Urinary bladder (tissue), 4 donors: ENCODE results near the gene PPP3CB. TPM values are rescaled to one million over a fixed set of nuclear protein-coding genes. Genes with fewer than 3 reads are reported as not detected.
"Not testable (repeated sequence)": the region's sequence is repeated elsewhere in the genome, so short reads cannot be mapped to it uniquely, and the experiment has no call there.

Source experiments
- DNase-seq: peaks from one replicate; pipeline ENCODE4 v3.0.0-alpha.2; 2015; ENCODE audit errors: extremely low spot score
- H3K27ac ChIP-seq: one replicate; pipeline ENCODE4 v1.5.1; 2013; ENCODE audit warnings: low read depth, mild to moderate bottlenecking, moderate library complexity
- H3K36me3 ChIP-seq: one replicate; pipeline ENCODE4 v1.6.1; 2013; ENCODE audit warnings: mild to moderate bottlenecking, moderate library complexity; ENCODE audit not compliant: insufficient read depth
- H3K4me1 ChIP-seq: one replicate; pipeline ENCODE4 v1.6.1; 2013; ENCODE audit warnings: mild to moderate bottlenecking, moderate library complexity; ENCODE audit not compliant: insufficient read depth
- H3K4me3 ChIP-seq: one replicate; pipeline ENCODE4 v1.5.1; 2013; ENCODE audit warnings: low read depth, low read length
- WGBS: extraction: QIAGEN DNeasy Blood & Tissue Kit; methylation state at CpG from one replicate; pipeline ENCODE4 v1.1.7; 2013; 5-methylcytosine and 5-hydroxymethylcytosine counted together
- polyA plus RNA-seq: library from polyadenylated mRNA; stranded (reverse); fragments of 200-250 nt; gene quantifications from one replicate; pipeline ENCODE4 v1.2.3, GENCODE V29; 2013
- small RNA-seq: library from RNA; depleted of rRNA; stranded (forward); fragments of <200 nt; gene quantifications from one replicate; pipeline ENCODE3, GENCODE V24; 2014
- total RNA-seq: library from RNA; depleted of rRNA; stranded (reverse); fragments of >200 nt; gene quantifications from one replicate; pipeline ENCODE4 v1.2.3, GENCODE V29; 2014
- donor health status: healthy with polysubstance abuse.
- donor health status: healthy.

The PPP3CB gene
- total and polyA plus RNA-seq, 2 donors, result 58.0 to 93.4 TPM

- Histone ChIP-seq H3K27ac (no peak overlapping the region), H3K4me1 (no peaks in the 10 kb centered on the region), H3K36me3 (peaks cover 1% of the 10 kb centered on the region), H3K4me3 (no peak overlapping the region)
- DNase-seq, result no peak
- 72% methylated on average over 4 of the region's 4 CpGs for WGBS
These were observed 96.8 kb downstream of the PPP3CB start for GRCh38 chr10:73399063-73399462.

GRCh38 chr10:73398024-73398423, 97.8 kb downstream of the PPP3CB start:
- H3K4me1 ChIP-seq, result no peaks in the 10 kb centered on the region
- H3K27ac ChIP-seq, result no peak overlapping the region
- no peak overlapping the region for H3K4me3 ChIP-seq
- peaks cover 1% of the 10 kb centered on the region for H3K36me3 ChIP-seq
- no peak for DNase-seq
- 96% methylated on average over 6 of the region's 6 CpGs for WGBS

GRCh38 chr10:73394325-73394724, 101.5 kb downstream of the PPP3CB start:
- DNase-seq, H3K36me3 ChIP-seq: not testable (repeated sequence)
- 98% methylated on average over 3 of the region's 4 CpGs for WGBS

GRCh38 chr10:73388228-73388627, 107.6 kb downstream of the PPP3CB start:
- 93% methylated on average over 4 of the region's 4 CpGs for WGBS
- DNase-seq, result no peak
- Histone ChIP-seq H3K4me1 (no peaks in the 10 kb centered on the region), H3K4me3 (no peak overlapping the region), H3K36me3 (peaks cover 4% of the 10 kb centered on the region), H3K27ac (no peak overlapping the region)

More at GRCh38 chr10:73394325-73394724, 101.5 kb downstream of the PPP3CB start:
- H3K4me1 ChIP-seq, H3K27ac ChIP-seq, H3K4me3 ChIP-seq: not testable (repeated sequence)

GRCh38 chr10:73386583-73386982, 109.2 kb downstream of the PPP3CB start:
- 95% methylated on average over 7 of the region's 7 CpGs for WGBS
- no peak overlapping the region for H3K27ac ChIP-seq
- DNase-seq, result no peak
- no peaks in the 10 kb centered on the region for H3K4me1 ChIP-seq
- H3K4me3 ChIP-seq, result no peak overlapping the region
- H3K36me3 ChIP-seq, result peaks cover 7% of the 10 kb centered on the region

Small RNAs within 50 kb of the gene (small RNA-seq; reads per million reads assigned to genes)
- not detected for gene RNU6-883P

Other genes starting within 250 kb of the PPP3CB start
- gene DNAJC9, start 248.8 kb downstream of the PPP3CB start, total RNA-seq, result 27.8 TPM
- gene DNAJC9, start 248.8 kb downstream of the PPP3CB start, polyA plus RNA-seq, result 12.7 TPM
- gene MRPS16, start 243.4 kb downstream of the PPP3CB start, total RNA-seq, result 52.9 TPM
- 58.4 TPM for gene MRPS16, start 243.4 kb downstream of the PPP3CB start, polyA plus RNA-seq
- 2.2 TPM for gene CFAP70, start 137.2 kb downstream of the PPP3CB start, total RNA-seq
- 0.56 TPM for gene CFAP70, start 137.2 kb downstream of the PPP3CB start, polyA plus RNA-seq
- 54.0 TPM for gene ANXA7, start 82.0 kb downstream of the PPP3CB start, total RNA-seq
- 103 TPM for gene ANXA7, start 82.0 kb downstream of the PPP3CB start, polyA plus RNA-seq
- gene MSS51, start 62.5 kb downstream of the PPP3CB start, total RNA-seq, result 5.9 TPM
- 0.60 TPM for gene MSS51, start 62.5 kb downstream of the PPP3CB start, polyA plus RNA-seq
- gene USP54, start 95.3 kb upstream of the PPP3CB start, total RNA-seq, result 26.4 TPM
- gene USP54, start 95.3 kb upstream of the PPP3CB start, polyA plus RNA-seq, result 23.8 TPM
- gene MYOZ1, start 145.4 kb upstream of the PPP3CB start, total RNA-seq, result 11.5 TPM
- gene MYOZ1, start 145.4 kb upstream of the PPP3CB start, polyA plus RNA-seq, result 0.68 TPM
- gene SYNPO2L, start 160.0 kb upstream of the PPP3CB start, total RNA-seq, result 0.79 TPM
- 0.06 TPM for gene SYNPO2L, start 160.0 kb upstream of the PPP3CB start, polyA plus RNA-seq
- gene AGAP5, start 202.1 kb upstream of the PPP3CB start, total RNA-seq, result 8.0 TPM
- gene AGAP5, start 202.1 kb upstream of the PPP3CB start, polyA plus RNA-seq, result 2.6 TPM
- gene SEC24C, start 248.3 kb upstream of the PPP3CB start, total RNA-seq, result 37.2 TPM
- 47.6 TPM for gene SEC24C, start 248.3 kb upstream of the PPP3CB start, polyA plus RNA-seq